Colonic mucosa (tissue), 4 donors: ENCODE results near the gene ACSF2. TPM values are rescaled to one million over a fixed set of nuclear protein-coding genes. Genes with fewer than 3 reads are reported as not detected.

Source experiments
- DNase-seq: peaks from one replicate; pipeline ENCODE4 v3.0.0-alpha.2; 2020
- H3K27ac ChIP-seq: fragments of 200-600 bp; one replicate; pipeline ENCODE4 v1.8.0; 2021
- H3K27me3 ChIP-seq: fragments of 200-600 bp; one replicate; pipeline ENCODE4 v1.8.0; 2021
- H3K36me3 ChIP-seq: fragments of 200-600 bp; one replicate; pipeline ENCODE4 v1.8.0; 2021
- H3K4me1 ChIP-seq: fragments of 200-600 bp; one replicate; pipeline ENCODE4 v1.8.0; 2021; ENCODE audit warnings: mild to moderate bottlenecking
- H3K4me3 ChIP-seq: fragments of 200-600 bp; one replicate; pipeline ENCODE4 v1.8.0; 2021
- H3K9ac ChIP-seq, 2 donors: one replicate each; pipeline ENCODE4 v1.7.0; 2013; ENCODE audit warnings: control low read depth in 2 of 2, low read depth in 2 of 2, low read length in 2 of 2
- H3K9me3 ChIP-seq: fragments of 200-600 bp; one replicate; pipeline ENCODE4 v1.8.0; 2021
- CTCF ChIP-seq: fragments of 200-600 bp; IDR thresholded peaks from one replicate; pipeline ENCODE4 v1.8.0; 2022; ENCODE audit warnings: antibody characterized with exemption, mild to moderate bottlenecking
- intact Hi-C: fragments of 100-400 bp; cut with DNase I; formaldehyde crosslinking; loops from one replicate; pipeline ENCODE4 v1.14.1; 2022
- total RNA-seq, 2 donors: library from RNA; stranded (reverse); fragmentation: NEBNext Ultra II Directional in 1 of 2; extraction: Animal tissue kit (Norgen Biotek cat#: 25700) in 1 of 2; gene quantifications; one replicate each; pipeline ENCODE4 v1.2.1, GENCODE V29; 2021
- donor health status: healthy.
- donor health status: DM: no; HTN: no; CAD: no.
- donor health status: DM: no; HTN: no; CAD: no.

Gene ACSF2
- total RNA-seq, 2 donors from 2014 or later, result 50.8 to 119 TPM

- intact Hi-C loops, result loop anchor here (2.0 kb wide), 1 partner anchor 115 kb away; no protein-coding TSS in a partner anchor
- DNase-seq, result no peak
- H3K4me3 ChIP-seq, result no peak overlapping the region
- H3K9me3 ChIP-seq, result no peaks in the 10 kb centered on the region
- TF ChIP-seq CTCF, result no peak
- H3K36me3 ChIP-seq, result no peaks in the 10 kb centered on the region
- H3K27me3 ChIP-seq, result no peaks in the 10 kb centered on the region
- H3K4me1 ChIP-seq, result peaks cover 7% of the 10 kb centered on the region
- peak overlapping the region; percentile 79 to 81 for H3K9ac ChIP-seq
- H3K27ac ChIP-seq, result peak overlapping the region; percentile 89
Measured at GRCh38 chr17:50477976-50478375, 52.0 kb downstream of the ACSF2 start.

- TF ChIP-seq CTCF, result peak; percentile 89
- Histone ChIP-seq H3K4me1 (peaks cover 7% of the 10 kb centered on the region), H3K9me3 (no peaks in the 10 kb centered on the region), H3K9ac (peak within 1 kb of the TSS; percentile 81 to 83), H3K27me3 (no peaks in the 10 kb centered on the region), H3K4me3 (peak within 1 kb of the TSS; percentile 82), H3K27ac (peak within 1 kb of the TSS; percentile 89), H3K36me3 (no peaks in the 10 kb centered on the region)
- intact Hi-C loops, result loop anchor here (2.0 kb wide), 1 partner anchor 116 kb away; no protein-coding TSS in a partner anchor
- DNase-seq, result peak; percentile 83
Measured at GRCh38 chr17:50478391-50479381, 52.7 kb downstream of the ACSF2 start, which contains the start of gene RSAD1. TSS of gene RSAD1 (plus strand) at chr17:50478860. CDS start at chr17:50478885, 25 bp downstream.

GRCh38 chr17:50479522-50480141 lies 53.6 kb downstream of the ACSF2 start:
- Histone ChIP-seq H3K9me3 (no peaks in the 10 kb centered on the region), H3K9ac (peak overlapping the region; percentile 55 to 83), H3K36me3 (no peaks in the 10 kb centered on the region), H3K4me1 (peaks cover 7% of the 10 kb centered on the region), H3K4me3 (peak overlapping the region; percentile 82), H3K27me3 (no peaks in the 10 kb centered on the region), H3K27ac (peak overlapping the region; percentile 89)
- intact Hi-C loops, result loop anchor here (2.0 to 10.0 kb wide), 3 partner anchors 58 to 145 kb away; no protein-coding TSS in a partner anchor
- peak; percentile 88 for DNase-seq
- peak; percentile 39 for TF ChIP-seq CTCF

- Histone ChIP-seq H3K9me3 (no peaks in the 10 kb centered on the region), H3K4me1 (peaks cover 7% of the 10 kb centered on the region), H3K9ac (peak overlapping the region in 1 of 2 donors; percentile 55), H3K27me3 (no peaks in the 10 kb centered on the region), H3K4me3 (no peak overlapping the region), H3K36me3 (no peaks in the 10 kb centered on the region), H3K27ac (no peak overlapping the region)
- intact Hi-C loops, result loop anchor here (5.0 to 10.0 kb wide), 2 partner anchors 57 to 145 kb away; no protein-coding TSS in a partner anchor
- DNase-seq, result no peak
- TF ChIP-seq CTCF, result no peak
Measured at GRCh38 chr17:50480142-50480764, 54.2 kb downstream of the ACSF2 start.
